Body of pancreas (tissue), 4 donors: ENCODE data around the gene ATXN7.

ENCODE experiments used
- POLR2A ChIP-seq, 3 donors: fragments of 450-650 bp; IDR thresholded peaks; one replicate each; pipeline ENCODE4 v1.6.1; 2016; ENCODE audit warnings: antibody characterized with exemption in 3 of 3, mild to moderate bottlenecking in 2 of 3
- TF ChIP-seq, protein P1 (sequence below), 7 experiments: fragments of 450-650 bp in 4 of 7; fragments of 200-600 bp in 3 of 7; sonication (generic) in 3 of 7; IDR thresholded peaks; one replicate each; pipeline ENCODE4 v1.5.1; 2016 to 2019; ENCODE audit warnings: antibody characterized with exemption in 7 of 7

DNA sequence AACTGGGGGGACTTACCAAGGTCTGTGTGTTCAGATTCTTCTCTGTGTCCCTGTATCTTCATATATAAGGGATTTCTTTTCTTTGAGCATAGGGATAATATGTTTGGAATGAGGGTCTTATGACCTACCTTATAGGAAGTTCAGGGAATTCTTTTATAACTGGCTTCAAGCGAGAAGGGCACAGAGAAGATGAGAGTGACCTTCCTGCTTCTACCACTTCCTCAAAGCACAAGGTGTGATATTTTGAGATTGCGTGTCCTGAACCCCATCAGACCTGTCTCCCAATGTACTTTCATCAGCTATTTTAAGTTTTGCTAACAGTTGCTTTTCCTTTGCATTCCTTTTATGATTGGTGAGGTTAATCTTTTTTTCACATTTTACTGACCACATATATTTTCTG, 162.7 kb downstream of the ATXN7 start:
- TF ChIP-seq, protein P1, sequence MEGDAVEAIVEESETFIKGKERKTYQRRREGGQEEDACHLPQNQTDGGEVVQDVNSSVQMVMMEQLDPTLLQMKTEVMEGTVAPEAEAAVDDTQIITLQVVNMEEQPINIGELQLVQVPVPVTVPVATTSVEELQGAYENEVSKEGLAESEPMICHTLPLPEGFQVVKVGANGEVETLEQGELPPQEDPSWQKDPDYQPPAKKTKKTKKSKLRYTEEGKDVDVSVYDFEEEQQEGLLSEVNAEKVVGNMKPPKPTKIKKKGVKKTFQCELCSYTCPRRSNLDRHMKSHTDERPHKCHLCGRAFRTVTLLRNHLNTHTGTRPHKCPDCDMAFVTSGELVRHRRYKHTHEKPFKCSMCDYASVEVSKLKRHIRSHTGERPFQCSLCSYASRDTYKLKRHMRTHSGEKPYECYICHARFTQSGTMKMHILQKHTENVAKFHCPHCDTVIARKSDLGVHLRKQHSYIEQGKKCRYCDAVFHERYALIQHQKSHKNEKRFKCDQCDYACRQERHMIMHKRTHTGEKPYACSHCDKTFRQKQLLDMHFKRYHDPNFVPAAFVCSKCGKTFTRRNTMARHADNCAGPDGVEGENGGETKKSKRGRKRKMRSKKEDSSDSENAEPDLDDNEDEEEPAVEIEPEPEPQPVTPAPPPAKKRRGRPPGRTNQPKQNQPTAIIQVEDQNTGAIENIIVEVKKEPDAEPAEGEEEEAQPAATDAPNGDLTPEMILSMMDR (IDR thresholded peaks at IDR 0.05) = no peak
- TF ChIP-seq POLR2A (IDR thresholded peaks at IDR 0.05) = no peak
